Measurements from ENCODE around the gene CDC42.

The CDC42 gene

GRCh38 chr1:22038036-22038435, 14.5 kb upstream of the CDC42 start:
- DNase-seq: no peak

- peak; percentile 95 to 96 for DNase-seq
These were observed 12.8 kb upstream of the CDC42 start for GRCh38 chr1:22039594-22040285.

GRCh38 chr1:22040286-22040623, 12.3 kb upstream of the CDC42 start:
- DNase-seq: no peak

- DNase-seq: no peak
These were observed 11.0 kb upstream of the CDC42 start for GRCh38 chr1:22041505-22041904.

- DNase-seq: no peak
These were observed 9.2 kb upstream of the CDC42 start for GRCh38 chr1:22043198-22043769.

- no peak for DNase-seq
These were observed 7.7 kb upstream of the CDC42 start for GRCh38 chr1:22044690-22045420.

- no peak for DNase-seq
These were observed 6.8 kb upstream of the CDC42 start for GRCh38 chr1:22045604-22046228.

GRCh38 chr1:22048351-22049192, 3.9 kb upstream of the CDC42 start:
- DNase-seq: no peak

- no peak for DNase-seq
These were observed 2.2 kb upstream of the CDC42 start for GRCh38 chr1:22050330-22050729.

- no peak for DNase-seq
These were observed 848 bp upstream of the CDC42 start for GRCh38 chr1:22051607-22052114.

GRCh38 chr1:22053017-22053860, 730 bp downstream of the CDC42 start:
- peak; percentile 44 to 71 for DNase-seq

- DNase-seq: peak in 1 of 2 donors; percentile 38
These were observed 1.6 kb downstream of the CDC42 start for GRCh38 chr1:22053861-22054770.

- DNase-seq: no peak
These were observed 3.0 kb downstream of the CDC42 start for GRCh38 chr1:22055463-22055862.

- DNase-seq: no peak
These were observed 3.5 kb downstream of the CDC42 start for GRCh38 chr1:22056043-22056442.

- no peak for DNase-seq
These were observed 4.4 kb downstream of the CDC42 start for GRCh38 chr1:22056936-22057335.

- DNase-seq: no peak
These were observed 5.4 kb downstream of the CDC42 start for GRCh38 chr1:22057861-22058260.

- no peak for DNase-seq
These were observed 12.4 kb downstream of the CDC42 start for GRCh38 chr1:22064751-22065402.

GRCh38 chr1:22071511-22071910, 19.0 kb downstream of the CDC42 start:
- no peak for DNase-seq

- no peak for DNase-seq
These were observed 22.3 kb downstream of the CDC42 start for GRCh38 chr1:22074803-22075202.

- DNase-seq: no peak
These were observed 23.2 kb downstream of the CDC42 start for GRCh38 chr1:22075718-22076117.
